ENCODE data around the gene RIPK1.

The RIPK1 gene

DNA sequence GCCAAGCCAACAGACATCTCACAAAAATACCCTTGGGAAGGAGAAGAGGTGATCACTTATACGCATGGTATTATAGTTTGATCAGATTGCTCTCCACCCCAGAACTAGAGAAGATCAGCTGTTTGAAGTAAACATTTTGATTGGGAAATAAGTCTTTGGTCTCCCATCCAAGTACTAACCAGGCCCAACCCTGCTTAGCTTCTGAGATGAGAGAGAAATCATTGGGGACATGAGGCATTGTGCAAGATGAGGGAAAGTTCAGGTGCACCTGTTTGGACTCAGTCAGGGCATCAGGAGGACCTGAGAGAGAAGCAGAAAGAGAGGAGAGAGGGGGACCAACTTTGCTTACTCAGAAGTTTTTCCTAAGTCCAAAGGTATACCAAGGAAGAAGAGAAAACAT lies 11.4 kb downstream of the RIPK1 start:
- intact Hi-C loops (cut with micrococcal nuclease): no loop called here
- Mint-ChIP-seq H3K36me3 (ENCODE audit: low read depth) (peaks cover 83% of the 10 kb centered on the region), H3K27ac (peak overlapping the region; percentile 14), H3K27me3 (no peaks in the 10 kb centered on the region), H3K4me1 (ENCODE audit: low read depth) (peaks cover 56% of the 10 kb centered on the region), H3K9me3 (no peaks in the 10 kb centered on the region), H3K4me3 (no peak overlapping the region)

DNA sequence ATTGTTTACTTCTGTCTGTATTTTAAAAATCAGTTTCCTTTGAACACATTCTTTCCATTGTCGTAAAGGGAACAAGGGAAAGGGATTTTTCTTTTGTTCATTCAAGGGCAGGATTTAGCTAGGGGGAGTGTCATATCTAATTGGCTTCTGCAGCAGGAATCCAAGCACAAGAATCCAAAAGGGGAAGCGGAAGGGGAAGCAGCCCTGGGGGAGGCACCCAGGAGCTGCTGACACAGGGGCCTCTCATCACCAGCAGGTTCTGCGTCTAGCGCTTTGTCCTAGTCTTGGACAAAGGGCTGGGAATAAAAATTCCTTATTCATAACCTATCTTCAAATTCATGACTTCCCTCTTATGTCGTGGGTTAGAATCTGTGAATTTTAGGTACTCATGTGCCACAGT lies 13.7 kb downstream of the RIPK1 start:
- peak overlapping the region; percentile 13 for H3K4me3 Mint-ChIP-seq
- intact Hi-C loops (cut with micrococcal nuclease): no loop called here
- peaks cover 93% of the 10 kb centered on the region for H3K36me3 Mint-ChIP-seq (ENCODE audit: low read depth)
- peaks cover 38% of the 10 kb centered on the region for H3K4me1 Mint-ChIP-seq (ENCODE audit: low read depth)
- no peaks in the 10 kb centered on the region for H3K27me3 Mint-ChIP-seq
- H3K27ac Mint-ChIP-seq: peak overlapping the region; percentile 83
- no peaks in the 10 kb centered on the region for H3K9me3 Mint-ChIP-seq

DNA sequence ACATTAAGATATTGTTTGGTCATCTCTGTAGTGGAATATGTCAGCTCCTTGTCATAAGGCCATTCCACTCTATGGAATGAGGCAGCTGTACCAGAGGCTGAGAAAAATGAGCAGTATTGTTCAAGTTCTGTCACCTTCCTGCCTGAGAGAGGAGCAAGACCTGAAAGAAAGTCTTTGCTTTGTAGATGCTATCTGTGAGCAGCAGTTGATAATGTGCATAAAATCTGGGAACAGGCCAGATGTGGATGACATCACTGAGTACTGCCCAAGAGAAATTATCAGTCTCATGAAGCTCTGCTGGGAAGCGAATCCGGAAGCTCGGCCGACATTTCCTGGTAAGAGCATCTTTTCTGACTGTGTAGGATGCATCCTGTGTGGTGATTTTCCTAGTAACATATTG lies 16.8 kb downstream of the RIPK1 start:
- Mint-ChIP-seq H3K27me3 (no peaks in the 10 kb centered on the region), H3K9me3 (no peaks in the 10 kb centered on the region), H3K4me1 (ENCODE audit: low read depth) (peaks cover 22% of the 10 kb centered on the region), H3K4me3 (no peak overlapping the region), H3K36me3 (ENCODE audit: low read depth) (peaks cover 89% of the 10 kb centered on the region), H3K27ac (no peak overlapping the region)
- intact Hi-C loops (cut with micrococcal nuclease): no loop called here

DNA sequence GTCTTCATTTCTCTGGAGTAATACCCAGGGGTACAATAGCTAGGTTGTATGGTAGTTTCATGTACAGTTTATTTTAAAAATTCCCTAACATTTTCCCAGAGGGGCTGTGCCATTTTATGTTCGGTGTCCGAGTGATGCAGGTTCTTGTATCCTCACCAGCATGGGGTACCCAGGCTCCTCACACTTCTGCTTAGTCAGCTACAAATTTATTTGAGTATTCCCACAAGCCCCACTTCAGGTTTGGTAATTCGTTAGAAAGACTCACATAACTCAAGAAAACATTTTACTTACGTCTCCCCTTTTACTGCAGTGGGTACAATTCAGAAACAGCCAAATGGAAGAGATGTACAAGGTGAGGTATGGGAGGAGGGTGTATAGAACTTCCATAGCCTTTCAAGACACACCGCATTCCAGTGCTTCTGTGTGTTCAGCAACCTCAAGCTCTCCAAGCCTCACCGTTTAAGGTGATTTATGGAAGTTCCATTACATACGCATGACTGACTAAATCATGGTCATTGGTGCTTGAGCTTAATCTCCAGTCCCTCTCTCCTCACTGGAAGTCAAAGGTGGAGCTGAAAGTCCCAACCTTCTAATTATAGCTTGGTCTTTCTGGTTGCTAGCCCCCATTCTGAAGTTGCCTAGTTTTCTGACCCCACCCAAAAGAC lies 18.1 kb downstream of the RIPK1 start:
- Mint-ChIP-seq H3K4me3 (no peak overlapping the region), H3K27ac (no peak overlapping the region), H3K4me1 (ENCODE audit: low read depth) (peaks cover 14% of the 10 kb centered on the region), H3K27me3 (no peaks in the 10 kb centered on the region), H3K9me3 (no peaks in the 10 kb centered on the region), H3K36me3 (ENCODE audit: low read depth) (peaks cover 83% of the 10 kb centered on the region)
- intact Hi-C loops (cut with micrococcal nuclease): no loop called here

DNA sequence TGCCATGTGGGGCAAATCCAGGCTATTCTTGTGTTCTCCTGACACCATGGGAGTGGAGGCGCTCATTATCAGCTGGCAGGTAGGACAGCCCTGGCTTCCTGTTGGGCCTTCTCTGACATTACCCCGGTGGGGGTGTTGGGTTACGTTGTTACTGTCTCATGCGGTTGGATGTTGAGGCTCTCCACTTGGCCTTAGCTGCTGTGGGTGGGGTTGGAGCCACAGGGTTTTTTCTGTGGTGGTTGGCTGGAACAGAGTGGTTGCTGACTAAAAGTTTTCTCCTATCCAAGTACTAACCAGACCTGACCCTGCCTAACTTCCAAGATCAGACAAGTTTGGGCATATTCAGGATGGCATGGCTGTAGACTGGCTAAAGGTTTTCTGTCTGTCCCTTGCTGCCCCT lies 20.2 kb downstream of the RIPK1 start:
- no peak overlapping the region for H3K27ac Mint-ChIP-seq
- no peaks in the 10 kb centered on the region for H3K9me3 Mint-ChIP-seq
- peaks cover 69% of the 10 kb centered on the region for H3K36me3 Mint-ChIP-seq (ENCODE audit: low read depth)
- no peaks in the 10 kb centered on the region for H3K4me1 Mint-ChIP-seq (ENCODE audit: low read depth)
- intact Hi-C loops (cut with micrococcal nuclease): no loop called here
- H3K27me3 Mint-ChIP-seq: no peaks in the 10 kb centered on the region
- no peak overlapping the region for H3K4me3 Mint-ChIP-seq

DNA sequence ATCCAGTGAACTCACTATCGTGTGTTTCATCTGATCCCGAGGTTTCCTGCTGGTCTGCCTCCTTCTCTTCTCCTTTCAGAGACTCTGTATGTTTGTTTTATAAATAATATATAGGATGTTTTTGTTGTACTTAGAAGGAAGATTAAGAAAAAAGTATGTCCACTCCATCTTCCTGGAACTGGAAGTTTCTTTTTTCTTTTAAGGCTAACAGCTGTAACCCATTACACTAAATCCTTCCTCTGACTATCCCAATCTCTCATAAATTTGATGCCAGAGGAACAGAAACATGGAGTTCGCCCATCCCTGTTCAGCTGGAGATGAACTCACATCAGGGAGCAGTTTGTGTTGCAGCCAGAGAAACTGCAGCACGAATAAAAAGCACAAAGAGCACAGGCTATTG lies 20.7 kb downstream of the RIPK1 start:
- Mint-ChIP-seq H3K27ac (no peak overlapping the region), H3K4me1 (ENCODE audit: low read depth) (no peaks in the 10 kb centered on the region)
- intact Hi-C loops (cut with micrococcal nuclease): no loop called here

DNA sequence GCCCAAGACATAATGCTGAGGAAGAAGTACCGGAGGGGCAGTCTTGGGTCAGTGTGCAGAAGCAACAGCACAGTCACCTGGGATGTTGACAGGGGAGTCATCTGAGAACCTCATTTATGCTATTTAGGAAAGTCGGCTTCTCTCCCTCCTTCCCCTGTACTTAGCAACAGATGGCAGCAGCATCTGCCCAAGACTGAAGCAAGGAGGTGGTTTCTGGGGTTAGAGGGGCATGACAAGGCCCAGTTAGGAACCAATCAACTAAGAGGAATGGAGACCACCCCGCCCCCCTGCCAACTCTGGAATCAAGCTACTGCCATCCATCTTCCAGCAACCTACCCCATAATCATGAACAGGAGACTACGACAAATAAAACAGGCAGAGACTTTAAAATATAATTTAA lies 21.7 kb downstream of the RIPK1 start:
- Mint-ChIP-seq H3K36me3 (ENCODE audit: low read depth) (peaks cover 67% of the 10 kb centered on the region), H3K27ac (no peak overlapping the region)

More for the DNA sequence above, 20.7 kb downstream of the RIPK1 start:
- Mint-ChIP-seq H3K4me3 (no peak overlapping the region), H3K27me3 (no peaks in the 10 kb centered on the region), H3K9me3 (no peaks in the 10 kb centered on the region), H3K36me3 (ENCODE audit: low read depth) (peaks cover 67% of the 10 kb centered on the region)

DNA sequence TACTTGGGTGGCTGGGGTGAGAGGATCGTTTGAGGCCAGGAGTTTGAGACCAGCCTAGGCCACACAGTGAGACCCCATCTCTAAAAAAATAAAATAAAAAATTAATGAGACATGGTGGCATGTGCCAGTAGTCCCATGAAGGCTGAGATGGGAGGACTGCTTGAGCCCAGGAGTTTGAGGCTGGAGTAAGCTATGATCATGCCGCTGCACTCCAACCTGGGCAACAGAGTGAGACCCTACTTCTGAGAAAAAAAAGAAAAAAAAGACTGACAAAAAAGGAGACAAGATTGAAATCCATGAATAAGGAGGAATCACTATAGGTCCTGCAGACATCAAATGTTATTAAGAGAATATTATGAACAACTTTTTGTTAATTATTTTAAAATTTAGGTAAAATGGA lies 26.5 kb downstream of the RIPK1 start:
- peak overlapping the region; percentile 19 for H3K27ac Mint-ChIP-seq
- peaks cover 62% of the 10 kb centered on the region for H3K36me3 Mint-ChIP-seq (ENCODE audit: low read depth)
- H3K9me3 Mint-ChIP-seq: no peaks in the 10 kb centered on the region
- H3K4me3 Mint-ChIP-seq: no peak overlapping the region
- intact Hi-C loops (cut with micrococcal nuclease): no loop called here
- H3K27me3 Mint-ChIP-seq: no peaks in the 10 kb centered on the region
- no peaks in the 10 kb centered on the region for H3K4me1 Mint-ChIP-seq (ENCODE audit: low read depth)

More for the DNA sequence above, 21.7 kb downstream of the RIPK1 start:
- H3K27me3 Mint-ChIP-seq: no peaks in the 10 kb centered on the region
- no peak overlapping the region for H3K4me3 Mint-ChIP-seq
- no peaks in the 10 kb centered on the region for H3K4me1 Mint-ChIP-seq (ENCODE audit: low read depth)
- intact Hi-C loops (cut with micrococcal nuclease): no loop called here
- H3K9me3 Mint-ChIP-seq: no peaks in the 10 kb centered on the region

DNA sequence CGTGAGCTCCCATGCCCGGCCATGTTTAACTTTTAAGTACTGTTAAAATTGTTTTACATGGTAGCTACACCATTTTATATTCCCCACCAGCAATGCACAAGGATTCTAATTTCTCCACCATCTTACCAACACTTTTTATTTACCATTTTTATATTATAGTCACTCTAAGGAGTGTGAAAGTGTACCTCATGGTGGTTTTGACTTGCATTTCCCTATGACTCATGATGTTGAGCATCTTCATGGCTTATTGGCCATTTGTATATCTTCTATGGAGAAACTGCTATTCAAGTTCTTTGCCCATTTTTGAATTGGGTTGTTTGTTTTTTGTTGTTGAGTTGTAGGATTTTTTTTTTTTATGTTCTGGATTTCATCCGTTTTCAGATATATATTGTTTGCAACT lies 34.6 kb downstream of the RIPK1 start:
- Mint-ChIP-seq H3K27me3 (no peaks in the 10 kb centered on the region), H3K4me3 (no peak overlapping the region), H3K4me1 (ENCODE audit: low read depth) (no peaks in the 10 kb centered on the region), H3K9me3 (no peaks in the 10 kb centered on the region), H3K27ac (no peak overlapping the region), H3K36me3 (ENCODE audit: low read depth) (peaks cover 100% of the 10 kb centered on the region)
- intact Hi-C loops (cut with micrococcal nuclease): no loop called here

DNA sequence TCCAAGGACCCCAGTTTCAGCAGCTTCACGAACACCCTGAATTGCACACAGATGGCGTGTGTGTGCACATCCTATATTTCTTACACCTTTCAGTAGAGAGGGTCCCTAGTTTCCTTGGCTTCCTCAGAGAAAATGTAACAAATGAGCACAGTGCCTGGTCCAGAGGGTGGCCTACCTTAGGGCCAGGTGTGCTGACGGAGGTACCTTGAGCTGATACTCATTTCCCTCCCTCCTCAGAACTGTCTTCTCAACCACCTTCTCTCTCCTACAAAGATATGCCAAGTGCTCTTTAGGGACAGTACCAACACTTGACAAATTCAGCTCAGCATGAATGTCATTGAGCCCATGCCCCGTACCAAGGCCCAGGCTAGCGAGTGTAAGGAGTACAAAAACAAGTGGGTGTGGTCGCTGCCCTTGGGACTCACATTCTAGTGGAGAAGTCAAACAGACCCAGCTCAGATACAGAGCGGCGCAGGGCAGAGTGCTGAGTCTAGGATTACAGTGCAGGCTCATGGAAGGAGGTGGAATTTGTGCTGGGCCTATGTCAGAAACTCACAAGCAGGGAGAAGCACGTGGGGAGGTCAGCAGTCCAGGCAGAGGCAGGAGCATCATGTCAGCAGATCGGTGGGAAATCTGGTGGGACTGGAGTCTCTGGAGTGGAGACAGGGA lies 40.6 kb downstream of the RIPK1 start:
- Mint-ChIP-seq H3K36me3 (ENCODE audit: low read depth) (peaks cover 100% of the 10 kb centered on the region), H3K27ac (no peak overlapping the region), H3K9me3 (no peaks in the 10 kb centered on the region), H3K4me3 (no peak overlapping the region), H3K4me1 (ENCODE audit: low read depth) (peaks cover 6% of the 10 kb centered on the region), H3K27me3 (no peaks in the 10 kb centered on the region)
- intact Hi-C loops (cut with micrococcal nuclease): no loop called here

DNA sequence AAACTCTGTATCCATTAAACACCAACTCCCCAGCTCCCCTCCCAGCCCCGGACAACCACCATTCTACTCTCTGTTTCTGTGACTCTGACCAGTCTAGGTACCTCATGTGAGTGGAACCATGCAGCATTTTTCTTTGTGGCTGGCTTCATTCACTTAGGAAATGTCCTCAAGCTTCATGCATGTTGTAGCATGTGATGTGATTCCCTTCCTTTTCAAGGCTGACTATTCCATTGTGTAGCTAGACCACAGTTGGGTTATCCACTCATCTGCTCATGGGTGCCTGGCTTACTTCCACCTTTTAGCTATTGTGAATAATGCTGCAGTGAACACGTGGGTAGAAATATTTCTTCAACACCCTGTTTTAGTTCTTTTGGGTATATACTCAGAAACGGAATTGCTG lies 41.5 kb downstream of the RIPK1 start:
- Mint-ChIP-seq H3K9me3 (no peaks in the 10 kb centered on the region), H3K27me3 (no peaks in the 10 kb centered on the region), H3K4me1 (ENCODE audit: low read depth) (peaks cover 6% of the 10 kb centered on the region), H3K27ac (no peak overlapping the region), H3K36me3 (ENCODE audit: low read depth) (peaks cover 100% of the 10 kb centered on the region), H3K4me3 (no peak overlapping the region)
- intact Hi-C loops (cut with micrococcal nuclease): no loop called here

DNA sequence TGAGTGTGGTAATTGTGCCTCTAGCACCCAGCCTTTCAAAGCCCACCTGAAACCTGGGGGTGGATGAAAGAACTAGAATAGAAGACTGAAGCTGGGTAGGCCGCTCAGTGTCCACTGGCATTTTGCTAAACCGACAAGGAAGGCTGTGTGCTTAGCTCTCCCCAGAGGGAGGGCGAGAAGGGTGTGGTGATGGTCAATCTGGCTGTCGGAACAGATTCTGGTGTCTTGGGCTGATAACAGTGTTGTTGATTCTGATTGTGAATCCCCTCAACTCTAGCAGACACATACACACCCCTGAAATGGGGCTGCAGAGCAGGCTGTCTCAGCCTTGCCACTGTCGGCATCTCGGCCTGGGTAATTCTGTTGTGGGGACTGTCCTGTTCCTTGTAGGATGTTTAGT lies 46.1 kb downstream of the RIPK1 start:
- no peak overlapping the region for H3K4me3 Mint-ChIP-seq
- peaks cover 72% of the 10 kb centered on the region for H3K36me3 Mint-ChIP-seq (ENCODE audit: low read depth)
- H3K4me1 Mint-ChIP-seq (ENCODE audit: low read depth): peaks cover 15% of the 10 kb centered on the region
- peaks cover 2% of the 10 kb centered on the region for H3K27me3 Mint-ChIP-seq
- intact Hi-C loops (cut with micrococcal nuclease): no loop called here
- no peak overlapping the region for H3K27ac Mint-ChIP-seq
- no peaks in the 10 kb centered on the region for H3K9me3 Mint-ChIP-seq

DNA sequence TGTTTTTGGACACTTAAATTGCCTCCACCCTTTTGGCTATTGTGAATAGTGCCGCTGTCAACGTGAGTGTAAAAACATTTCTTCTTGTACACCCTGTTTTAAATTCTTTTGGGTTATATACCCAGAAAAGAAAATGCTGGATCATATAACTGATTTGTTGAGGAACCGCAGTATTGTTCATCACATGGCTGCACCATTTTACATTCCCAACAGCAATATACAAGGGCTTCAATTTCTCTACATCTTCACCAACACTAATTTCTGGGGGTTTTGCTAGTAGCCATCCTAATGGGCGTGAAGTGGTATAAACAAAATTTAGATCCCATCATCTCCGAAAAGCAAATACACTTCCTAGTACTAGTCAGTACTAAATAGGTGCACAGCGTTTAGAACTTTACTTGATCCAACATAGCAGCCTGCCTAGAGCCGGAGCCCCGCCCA lies 49.6 kb downstream of the RIPK1 start:
- Mint-ChIP-seq H3K27me3 (peaks cover 5% of the 10 kb centered on the region), H3K9me3 (no peaks in the 10 kb centered on the region), H3K4me3 (peak overlapping the region; percentile 85), H3K36me3 (ENCODE audit: low read depth) (peaks cover 37% of the 10 kb centered on the region), H3K27ac (peak overlapping the region; percentile 94), H3K4me1 (ENCODE audit: low read depth) (peaks cover 17% of the 10 kb centered on the region)
- intact Hi-C loops (cut with micrococcal nuclease): loop anchor here (2.0 kb wide), 1 partner anchor 49 kb away; the partner anchor contains the start of gene RIPK1

DNA sequence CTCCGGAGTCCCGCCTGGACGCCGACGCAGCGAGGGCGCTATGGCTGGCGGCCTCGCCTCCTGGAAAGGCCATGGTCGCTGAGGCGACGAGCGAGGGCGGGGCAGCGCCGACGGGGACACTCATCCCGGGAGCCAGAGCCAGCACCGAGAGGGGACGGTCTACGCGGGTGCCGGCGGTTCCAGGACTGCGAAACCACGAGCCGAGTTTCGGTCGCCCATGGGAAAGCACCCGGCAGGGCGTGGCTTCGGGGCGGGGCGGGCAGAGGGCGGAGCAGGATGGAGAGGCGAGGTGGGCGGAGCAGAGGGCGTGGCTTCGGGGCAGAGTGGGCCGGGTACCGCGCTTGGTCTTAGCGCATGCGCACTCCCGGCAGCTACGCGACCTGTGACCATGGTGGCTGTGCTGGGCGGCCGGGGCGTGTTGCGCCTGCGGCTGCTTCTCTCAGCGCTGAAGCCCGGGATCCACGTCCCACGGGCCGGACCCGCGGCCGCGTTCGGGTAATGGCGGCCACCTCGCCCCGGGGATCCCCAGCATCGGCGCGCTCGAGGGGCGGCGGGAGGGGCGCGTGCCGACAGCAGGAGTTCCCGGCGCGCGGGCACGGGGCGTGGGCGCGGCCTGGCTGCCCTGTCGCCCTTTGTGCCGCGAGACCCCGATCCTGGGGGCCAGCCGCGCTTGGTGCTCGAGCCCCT lies 50.2 kb downstream of the RIPK1 start, which contains the start of gene BPHL:
Gene BPHL, plus strand, starts transcription at position 359 of the 687 bp plus-strand sequence. Its CDS starts 30 bp downstream, at position 389.
- Mint-ChIP-seq H3K27me3 (peaks cover 5% of the 10 kb centered on the region), H3K9me3 (no peaks in the 10 kb centered on the region), H3K36me3 (ENCODE audit: low read depth) (peaks cover 31% of the 10 kb centered on the region), H3K4me1 (ENCODE audit: low read depth) (peaks cover 17% of the 10 kb centered on the region), H3K27ac (peak within 1 kb of the TSS; percentile 94), H3K4me3 (peak within 1 kb of the TSS; percentile 85)
- intact Hi-C loops (cut with micrococcal nuclease): loop anchor here (2.0 kb wide), 1 partner anchor 50 kb away; the partner anchor contains the start of gene RIPK1
